GM21717 (cell line): ENCODE data around the gene RAB23.

Source experiments
- ATAC-seq: cut with Tn5 transposase; IDR thresholded peaks from one replicate; pipeline ENCODE4 v1.9.1; 2021; ENCODE audit warnings: mild to moderate bottlenecking, moderate library complexity; ENCODE audit not compliant: unreplicated experiment

Gene RAB23

DNA sequence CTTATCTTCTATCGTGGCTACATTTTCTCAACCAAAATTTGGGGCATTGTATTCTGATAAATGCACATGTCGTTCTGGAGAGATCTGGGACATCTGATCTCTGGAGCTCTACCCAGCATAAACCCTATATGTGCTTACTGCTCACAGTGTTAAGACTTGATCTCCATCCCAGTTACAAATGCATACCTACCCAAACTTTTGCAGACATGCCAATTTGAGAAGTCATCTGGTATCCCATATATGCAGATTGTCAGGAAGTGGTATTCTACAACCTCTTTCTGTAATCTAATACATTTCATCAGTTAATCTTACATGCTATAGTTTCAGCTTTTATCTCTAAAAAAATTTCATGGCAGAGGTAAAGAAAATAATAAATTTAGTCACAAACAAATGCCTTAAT lies 38.8 kb downstream of the RAB23 start:
- ATAC-seq, result no peak

DNA sequence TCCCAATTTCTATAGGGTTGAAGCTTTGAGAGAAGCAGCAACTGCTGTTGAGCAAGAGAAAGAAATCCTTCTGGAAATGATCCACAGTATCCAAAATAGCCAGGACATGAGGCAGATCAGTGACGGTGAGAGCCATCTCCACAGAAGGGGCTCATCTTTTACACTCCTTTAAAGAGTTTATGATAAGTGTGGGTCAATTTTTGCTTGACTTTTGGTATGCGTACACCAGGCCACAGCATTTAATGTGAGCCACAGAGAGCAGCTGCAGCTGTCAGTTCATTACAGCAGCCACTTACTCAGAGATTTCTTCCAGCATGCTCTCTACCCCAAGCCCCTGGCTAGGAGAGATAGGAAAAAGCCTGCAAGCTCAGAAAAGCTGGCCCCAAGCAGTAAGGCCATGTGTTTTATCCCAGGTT lies 40.1 kb downstream of the RAB23 start:
- ATAC-seq, result no peak

- no peak for ATAC-seq
Measured at GRCh38 chr6:57180596-57180995, 41.5 kb downstream of the RAB23 start.

GRCh38 chr6:57177545-57178265 lies 44.4 kb downstream of the RAB23 start:
- ATAC-seq, result no peak

DNA sequence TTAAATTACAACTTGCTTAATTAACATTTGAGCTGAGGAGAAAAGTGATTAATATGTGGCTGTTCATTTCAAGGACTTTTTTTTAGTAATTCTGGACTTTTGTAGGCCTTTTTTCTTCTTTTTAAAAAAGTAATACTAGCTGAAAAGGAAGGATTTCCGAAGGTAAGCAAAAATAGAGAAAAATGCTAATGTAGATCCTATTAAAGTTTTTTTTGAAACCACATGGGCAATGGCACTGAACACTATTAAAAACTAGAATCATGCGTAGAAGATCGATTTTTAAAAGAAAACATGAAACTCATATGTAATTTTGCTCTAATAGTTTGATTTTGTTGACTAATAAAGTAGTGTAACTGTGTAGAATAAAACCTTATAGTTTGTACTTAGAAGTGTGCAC lies 47.6 kb downstream of the RAB23 start:
- no peak for ATAC-seq

GRCh38 chr6:57173886-57174510 lies 48.1 kb downstream of the RAB23 start:
- ATAC-seq, result no peak

- no peak for ATAC-seq
Measured at GRCh38 chr6:57173056-57173885, 48.8 kb downstream of the RAB23 start.

DNA sequence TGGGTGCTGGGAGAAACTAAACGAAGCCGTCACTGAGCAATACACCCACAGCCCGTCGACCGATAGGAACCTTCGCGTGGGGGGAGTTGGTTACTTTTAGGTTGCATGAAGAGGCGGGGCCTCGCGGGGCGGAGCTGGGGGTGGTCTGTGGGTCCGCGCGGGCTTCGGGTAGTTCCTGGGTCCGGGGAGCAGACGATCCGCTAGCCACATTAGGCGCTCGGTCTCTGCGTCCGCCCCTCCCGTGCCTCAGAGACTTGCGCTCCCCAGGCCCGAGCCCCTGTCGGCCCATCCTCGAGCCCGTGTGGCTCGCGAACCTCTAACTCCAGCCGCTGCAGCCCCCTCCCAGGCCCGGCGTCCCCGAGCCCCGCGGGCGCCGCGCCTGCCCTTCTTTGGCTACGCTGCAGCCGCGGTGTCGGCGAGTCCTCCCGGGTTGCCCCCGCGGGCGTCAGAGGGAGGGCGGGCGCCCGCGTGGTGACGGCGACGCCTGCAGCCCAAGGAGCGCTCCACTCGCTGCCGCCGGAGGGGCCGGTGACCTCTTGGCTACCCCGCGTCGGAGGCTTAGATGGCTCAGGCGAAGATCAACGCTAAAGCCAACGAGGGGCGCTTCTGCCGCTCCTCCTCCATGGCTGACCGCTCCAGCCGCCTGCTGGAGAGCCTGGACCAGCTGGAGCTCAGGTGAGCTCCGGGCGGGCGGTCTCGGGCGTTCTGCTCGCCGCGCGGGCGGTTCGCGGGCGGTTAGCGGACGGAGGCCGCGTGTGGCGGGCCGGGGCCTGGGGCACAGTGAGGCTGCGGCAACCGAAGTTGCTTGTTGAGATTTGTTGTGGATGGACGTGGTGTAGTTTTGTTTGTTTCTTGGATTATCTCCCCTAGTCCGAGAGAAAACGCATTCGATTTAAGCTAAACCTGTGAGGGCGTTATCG lies 49.7 kb downstream of the RAB23 start, which contains the start of gene BAG2:
Gene BAG2, plus strand, starts transcription at position 191 of the 920 bp plus-strand sequence. Its CDS starts 372 bp downstream, at position 563.
- ATAC-seq, result peak; percentile 91

DNA sequence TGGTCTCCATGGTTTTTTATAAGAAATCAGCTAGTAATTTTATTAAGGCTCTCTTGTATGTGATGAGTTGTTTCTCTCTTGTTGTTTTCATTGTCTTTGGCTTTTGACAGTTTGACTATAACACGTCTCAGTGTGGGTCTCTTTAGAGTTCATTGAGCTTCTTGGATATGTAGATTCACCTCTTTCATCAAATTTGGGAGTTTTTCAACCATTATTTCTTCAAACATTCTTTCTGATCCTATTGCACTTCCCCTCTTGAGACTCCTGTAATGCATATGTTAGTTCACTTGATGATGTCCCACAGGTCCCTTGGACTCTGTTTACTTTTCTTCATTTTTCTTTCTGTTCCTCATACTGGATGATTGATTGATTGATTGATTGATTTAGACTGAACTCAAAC lies 57.0 kb downstream of the RAB23 start:
- ATAC-seq, result no peak

DNA sequence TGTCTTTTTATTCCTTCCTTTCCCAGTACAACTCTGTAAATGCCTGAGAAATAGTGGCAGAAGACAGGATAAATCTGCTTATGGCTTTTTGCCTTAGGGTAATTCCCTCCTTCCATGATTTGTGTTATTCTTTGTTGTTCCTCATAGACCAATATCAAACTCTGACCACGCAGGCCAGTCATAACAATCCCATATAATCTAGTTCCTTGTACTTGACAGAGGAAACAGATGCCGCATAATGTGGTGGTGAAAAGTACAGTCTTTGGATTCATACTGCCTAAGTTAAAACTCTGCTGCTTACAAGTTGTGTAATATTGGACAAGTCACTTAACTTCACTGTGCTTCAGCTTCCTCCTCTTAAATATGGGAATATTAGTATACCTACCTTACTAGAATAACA lies 58.2 kb downstream of the RAB23 start:
- no peak for ATAC-seq

DNA sequence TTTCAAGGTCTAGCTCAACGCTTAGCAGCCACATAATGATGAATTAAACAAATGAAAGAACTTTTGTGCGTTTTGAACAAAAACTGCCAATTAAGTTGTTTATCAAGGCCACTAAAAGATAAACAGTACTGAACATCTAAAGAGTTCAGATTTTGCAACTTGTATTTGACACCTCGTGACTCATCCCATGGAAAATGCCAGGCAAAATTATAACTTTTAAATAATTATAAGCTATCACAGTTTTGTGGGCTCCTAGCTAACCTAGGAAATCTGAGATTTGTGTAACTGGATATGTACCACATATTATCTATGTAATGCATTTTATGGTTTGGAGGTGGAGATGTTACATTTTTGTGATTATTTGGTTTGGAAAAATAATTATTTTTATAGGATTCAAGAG lies 59.6 kb downstream of the RAB23 start:
- no peak for ATAC-seq

GRCh38 chr6:57162028-57162427 lies 60.1 kb downstream of the RAB23 start:
- no peak for ATAC-seq

GRCh38 chr6:57159127-57159526 lies 63.0 kb downstream of the RAB23 start:
- ATAC-seq, result no peak

DNA sequence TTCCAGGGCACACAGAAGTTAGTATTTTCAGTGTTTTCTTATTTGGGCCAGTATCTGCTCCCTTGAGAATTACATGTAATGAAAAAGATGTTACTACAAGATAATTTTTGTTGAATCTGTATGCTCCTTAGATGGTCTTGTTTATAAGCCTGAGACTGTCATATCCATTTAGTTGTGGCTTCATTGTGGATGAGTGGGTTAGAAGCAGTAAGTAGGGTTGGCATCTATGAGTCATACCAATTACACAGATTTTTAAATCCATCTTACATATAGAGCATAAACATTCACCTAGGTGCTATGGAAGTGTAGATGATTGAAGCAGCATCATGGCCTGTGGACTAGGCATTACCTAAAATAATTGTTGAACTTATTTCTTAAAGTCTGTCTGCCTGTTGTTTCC lies 63.4 kb downstream of the RAB23 start:
- no peak for ATAC-seq

GRCh38 chr6:57147955-57148858 lies 73.9 kb downstream of the RAB23 start:
- ATAC-seq, result no peak

- no peak for ATAC-seq
Measured at GRCh38 chr6:57147401-57147800, 74.7 kb downstream of the RAB23 start.

DNA sequence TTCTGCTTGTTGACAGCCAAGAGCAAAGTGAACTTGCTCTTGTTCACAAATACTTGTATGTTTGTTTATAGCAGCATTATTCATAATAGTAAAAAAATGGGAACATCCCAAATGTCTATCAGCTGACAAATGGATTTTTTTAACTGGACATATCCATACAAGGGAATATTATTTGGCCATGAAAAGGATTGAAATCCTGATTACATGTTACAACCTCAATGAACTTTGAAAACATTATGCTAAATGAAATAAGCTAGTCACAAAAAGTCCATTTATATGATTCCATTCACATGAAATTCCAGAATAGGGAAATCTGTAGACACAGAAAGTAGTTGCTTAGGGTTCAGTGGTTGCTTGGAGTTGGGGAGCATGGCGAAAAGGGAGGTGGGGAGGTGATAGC lies 78.4 kb downstream of the RAB23 start:
- no peak for ATAC-seq

DNA sequence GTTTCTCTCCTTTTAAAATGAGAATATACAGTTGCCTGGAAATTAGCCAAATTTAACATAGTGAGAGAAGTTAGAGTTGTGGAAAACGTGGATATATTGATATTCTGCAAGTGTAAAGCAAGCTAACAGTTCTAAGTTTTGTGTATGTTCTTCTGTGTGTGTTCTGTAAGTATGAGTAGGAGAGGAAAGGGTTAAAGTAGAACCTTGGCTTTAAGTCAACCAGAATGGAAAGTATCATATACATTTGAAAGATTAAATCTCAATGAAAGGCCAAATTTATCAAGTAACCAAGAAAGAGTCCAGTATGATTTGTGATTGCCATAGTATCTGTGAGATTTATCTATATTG lies 80.0 kb downstream of the RAB23 start:
- ATAC-seq, result no peak

GRCh38 chr6:57141451-57142177 lies 80.5 kb downstream of the RAB23 start:
- ATAC-seq, result no peak
